GM12864 (cell line): ENCODE results near the gene LIG1.
A peak's percentile ranks its signal among the peaks of the same experiment; 100 is the strongest.

ENCODE experiments used
- DNase-seq: peaks from one replicate; pipeline ENCODE4 v3.0.0-alpha.2; 2011; ENCODE audit warnings: low read depth
- H3K4me3 ChIP-seq: 2 replicates; pipeline ENCODE4 v1.5.1; 2011; ENCODE audit warnings: mild to moderate bottlenecking, low read depth, low read length, control low read depth
- TF ChIP-seq, protein P1 (sequence below): IDR thresholded peaks from 2 replicates; pipeline ENCODE4 v1.5.1; 2011; ENCODE audit warnings: low read depth, mild to moderate bottlenecking, moderate library complexity, low read length, control low read depth, inconsistent platforms; ENCODE audit errors: missing control alignments

The LIG1 gene

GRCh38 chr19:48183356-48183755 is 13.2 kb upstream of the LIG1 start:
- TF ChIP-seq, protein P1, sequence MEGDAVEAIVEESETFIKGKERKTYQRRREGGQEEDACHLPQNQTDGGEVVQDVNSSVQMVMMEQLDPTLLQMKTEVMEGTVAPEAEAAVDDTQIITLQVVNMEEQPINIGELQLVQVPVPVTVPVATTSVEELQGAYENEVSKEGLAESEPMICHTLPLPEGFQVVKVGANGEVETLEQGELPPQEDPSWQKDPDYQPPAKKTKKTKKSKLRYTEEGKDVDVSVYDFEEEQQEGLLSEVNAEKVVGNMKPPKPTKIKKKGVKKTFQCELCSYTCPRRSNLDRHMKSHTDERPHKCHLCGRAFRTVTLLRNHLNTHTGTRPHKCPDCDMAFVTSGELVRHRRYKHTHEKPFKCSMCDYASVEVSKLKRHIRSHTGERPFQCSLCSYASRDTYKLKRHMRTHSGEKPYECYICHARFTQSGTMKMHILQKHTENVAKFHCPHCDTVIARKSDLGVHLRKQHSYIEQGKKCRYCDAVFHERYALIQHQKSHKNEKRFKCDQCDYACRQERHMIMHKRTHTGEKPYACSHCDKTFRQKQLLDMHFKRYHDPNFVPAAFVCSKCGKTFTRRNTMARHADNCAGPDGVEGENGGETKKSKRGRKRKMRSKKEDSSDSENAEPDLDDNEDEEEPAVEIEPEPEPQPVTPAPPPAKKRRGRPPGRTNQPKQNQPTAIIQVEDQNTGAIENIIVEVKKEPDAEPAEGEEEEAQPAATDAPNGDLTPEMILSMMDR: no peak
- DNase-seq: no peak
- no peak overlapping the region for H3K4me3 ChIP-seq

DNA sequence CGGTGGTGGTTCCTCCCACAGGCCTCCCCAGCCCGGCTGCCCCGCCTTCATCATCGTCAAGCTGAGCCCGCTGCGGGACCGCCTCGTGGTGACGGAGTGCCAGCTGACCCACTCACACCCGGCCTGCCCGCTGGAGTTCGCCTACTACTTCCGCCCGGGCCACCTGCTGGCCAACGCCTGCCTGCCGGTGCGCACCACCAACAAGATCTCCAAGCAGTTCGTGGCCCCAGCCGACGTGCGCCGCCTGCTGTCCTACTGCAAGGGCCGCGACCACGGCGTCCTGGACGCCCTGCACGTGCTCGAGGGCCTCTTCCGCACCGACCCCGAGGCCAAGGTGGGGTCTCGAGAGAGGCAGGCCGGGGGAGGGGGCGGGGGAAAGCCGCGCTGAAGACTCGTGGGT is 12.3 kb upstream of the LIG1 start:
- TF ChIP-seq, protein P1: no peak
- no peak overlapping the region for H3K4me3 ChIP-seq
- no peak for DNase-seq

DNA sequence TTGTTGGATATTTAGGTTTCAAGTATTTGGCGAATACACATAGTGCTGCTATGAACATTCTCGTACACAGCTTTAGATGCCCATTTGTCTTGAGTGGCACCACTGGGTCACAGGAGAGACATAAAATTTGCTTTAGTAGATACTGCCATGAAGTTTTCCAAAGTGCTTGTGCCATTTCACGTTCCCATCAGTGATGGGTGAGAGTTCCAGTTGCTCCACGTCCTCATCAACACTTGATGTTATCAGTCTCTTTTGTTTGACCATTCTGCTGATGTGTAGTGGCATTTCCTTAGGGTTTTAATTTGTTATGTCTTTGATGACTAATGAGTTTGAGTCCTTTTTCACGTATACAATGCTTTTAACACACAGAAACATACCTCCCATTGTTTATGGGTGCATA is 11.4 kb upstream of the LIG1 start:
- H3K4me3 ChIP-seq: no peak overlapping the region
- DNase-seq: no peak
- TF ChIP-seq, protein P1: no peak

- TF ChIP-seq, protein P1: no peak
- H3K4me3 ChIP-seq: no peak overlapping the region
- DNase-seq: no peak
These were observed 6.1 kb upstream of the LIG1 start for GRCh38 chr19:48176226-48176625.

- no peak overlapping the region for H3K4me3 ChIP-seq
- DNase-seq: no peak
- TF ChIP-seq, protein P1: no peak
These were observed 5.4 kb upstream of the LIG1 start for GRCh38 chr19:48175578-48175977.

GRCh38 chr19:48174445-48175030 is 4.4 kb upstream of the LIG1 start:
- TF ChIP-seq, protein P1: no peak
- no peak for DNase-seq

DNA sequence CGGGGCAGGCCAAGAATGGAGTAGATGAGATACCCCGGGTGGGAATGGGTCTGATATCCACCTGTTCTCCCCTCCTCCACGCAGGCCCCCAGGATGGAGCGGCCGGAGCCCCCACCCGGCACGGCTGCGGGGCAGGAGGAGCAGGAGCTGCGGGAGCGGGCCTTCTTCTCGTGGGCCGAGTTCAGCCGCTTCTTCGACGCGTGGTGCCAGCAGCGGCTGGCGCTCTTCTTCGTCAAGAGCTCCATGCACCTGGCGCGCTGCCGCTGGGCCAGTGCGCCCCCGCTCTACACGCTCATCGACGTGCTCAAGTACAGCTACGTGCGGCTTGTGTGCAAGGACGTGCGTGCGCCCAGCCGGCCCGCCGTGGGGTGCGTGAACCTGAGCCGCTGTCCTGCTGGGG is 1.6 kb upstream of the LIG1 start:
- no peak for DNase-seq
- TF ChIP-seq, protein P1: no peak
- peak overlapping the region; percentile 98; the same call in 1 of the 2 replicates for H3K4me3 ChIP-seq

More at GRCh38 chr19:48174445-48175030, 4.4 kb upstream of the LIG1 start:
- no peak overlapping the region for H3K4me3 ChIP-seq
